Ramos (cell line): ENCODE measurements around the gene MYO9A.

Source experiments
- in situ Hi-C: fragments of 300-500 bp; cut with MboI; formaldehyde crosslinking; loops from one replicate; pipeline ENCODE4 v1.14.3; 2022; ENCODE audit warnings: low sequenced_read_pairs; ENCODE audit not compliant: unreplicated experiment

The MYO9A gene

DNA sequence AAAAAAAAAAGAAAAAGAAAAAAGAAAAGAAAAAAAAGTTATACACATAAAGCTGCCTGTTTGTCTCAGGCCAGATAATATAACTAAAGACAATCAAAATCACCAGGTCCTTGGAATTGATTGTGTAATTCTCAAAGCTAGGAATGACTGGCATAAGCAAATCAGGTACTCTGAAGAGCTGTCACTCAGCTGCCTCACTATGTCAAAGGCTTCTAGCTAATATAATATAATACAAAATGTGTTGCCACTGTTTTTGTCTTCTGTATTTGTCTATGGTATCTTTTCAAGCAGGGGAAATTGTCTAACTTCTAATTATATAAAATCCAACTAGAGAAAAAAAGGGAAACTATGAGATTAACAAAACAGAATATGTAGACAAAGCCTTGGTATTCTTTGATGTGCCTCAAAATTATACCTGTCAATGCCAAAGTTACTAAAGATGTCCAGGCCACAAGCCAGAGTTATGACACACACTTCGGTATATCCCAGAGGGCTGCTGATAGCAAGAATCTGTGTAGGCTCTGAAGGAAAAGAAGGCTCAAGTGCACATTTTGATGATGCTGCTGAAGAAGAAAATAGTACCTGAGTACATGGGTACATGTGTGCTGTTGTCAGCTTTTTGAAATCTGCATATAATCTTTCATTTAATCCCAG is 344.6 kb downstream of the MYO9A start:
- in situ Hi-C loops: no loop called here
